PC-3 (cell line): ENCODE results near the gene TP53AIP1. TPM values are rescaled to one million over a fixed set of nuclear protein-coding genes. Genes with fewer than 3 reads are reported as not detected.

Experiments
- ATAC-seq: fragments of 200-7000 bp; cut with Tn5 transposase; 2 replicates; pipeline ENCODE4 v1.9.1; 2020; ENCODE audit warnings: mild to moderate bottlenecking, moderate library complexity
- BruUV-seq: library from RNA; stranded (reverse); fragments of 400-500 nt; replicated peaks from 2 replicates; lab custom pipeline; 2021; lab: Mats Ljungman, UMichigan
- CTCF ChIA-PET: fragments of 300-600 bp; sonication (Branson Sonifier 250); formaldehyde crosslinking; loops from one replicate; lab custom pipeline; 2022; ENCODE audit warnings: antibody characterized with exemption; lab: Charles Lee
- POLR2A ChIA-PET: fragments of 300-600 bp; sonication (Branson Sonifier 250); formaldehyde crosslinking; loops from one replicate; lab custom pipeline; 2022; ENCODE audit warnings: antibody characterized with exemption; ENCODE audit not compliant: unreplicated experiment; lab: Charles Lee
- DNase-seq: peaks from one replicate; pipeline ENCODE4 v3.0.0-alpha.2; 2015
- H2AFZ ChIP-seq: fragments of 300-600 bp; sonication (generic); 2 replicates; pipeline ENCODE4 v1.6.0; 2016; ENCODE audit warnings: antibody characterized with exemption, low read length
- H3F3A ChIP-seq: fragments of 300-600 bp; sonication (generic); one replicate; pipeline ENCODE4 v1.6.0; 2017; ENCODE audit warnings: antibody characterized with exemption, low read length, control low read depth, mild to moderate bottlenecking; ENCODE audit not compliant: unreplicated experiment
- H3K27ac ChIP-seq: fragments of 300-600 bp; sonication (generic); 2 replicates; pipeline ENCODE4 v1.5.1; 2016; ENCODE audit warnings: mild to moderate bottlenecking, low read length
- H3K27me3 ChIP-seq: fragments of 300-600 bp; sonication (generic); 2 replicates; pipeline ENCODE4 v1.6.1; 2016; ENCODE audit warnings: low read length, mixed read lengths
- H3K36me3 ChIP-seq: fragments of 300-600 bp; sonication (generic); 2 replicates; pipeline ENCODE4 v1.6.1; 2016; ENCODE audit warnings: low read depth, mixed run types, low read length, mixed read lengths
- H3K4me1 ChIP-seq: fragments of 300-600 bp; sonication (generic); 2 replicates; pipeline ENCODE4 v1.5.1; 2016; ENCODE audit warnings: low read length; ENCODE audit not compliant: insufficient read depth
- H3K4me2 ChIP-seq: fragments of 300-600 bp; sonication (generic); 2 replicates; pipeline ENCODE4 v1.6.0; 2016; ENCODE audit warnings: low read length
- H3K4me3 ChIP-seq: fragments of 300-600 bp; sonication (generic); 2 replicates; pipeline ENCODE4 v1.5.1; 2016; ENCODE audit warnings: mild to moderate bottlenecking, low read length, mixed read lengths
- H3K79me2 ChIP-seq: fragments of 300-600 bp; sonication (generic); 2 replicates; pipeline ENCODE4 v1.6.1; 2017; ENCODE audit warnings: low read length, mixed read lengths
- H3K9ac ChIP-seq: fragments of 300-600 bp; sonication (generic); 2 replicates; pipeline ENCODE4 v1.6.0; 2016; ENCODE audit warnings: mild to moderate bottlenecking, low read length
- H3K9me2 ChIP-seq: fragments of 300-600 bp; sonication (generic); replicated peaks from 2 replicates; pipeline ENCODE4 v1.6.1; 2016; ENCODE audit warnings: mixed run types, low read length, mixed read lengths
- H3K9me3 ChIP-seq: fragments of 300-600 bp; sonication (generic); 2 replicates; pipeline ENCODE4 v1.6.1; 2016; ENCODE audit warnings: low read length, mixed read lengths
- H4K20me1 ChIP-seq: fragments of 300-600 bp; sonication (generic); 2 replicates; pipeline ENCODE4 v1.6.1; 2016; ENCODE audit warnings: low read length, mixed read lengths
- CTCF ChIP-seq: fragments of 300-600 bp; sonication (generic); conservative IDR thresholded peaks from 2 replicates; pipeline ENCODE4 v1.5.1; 2017; ENCODE audit warnings: antibody characterized with exemption, low read depth, mild to moderate bottlenecking, low read length
- EZH2 ChIP-seq: fragments of 300-600 bp; sonication (generic); IDR thresholded peaks from one replicate; pipeline ENCODE4 v1.6.1; 2017; ENCODE audit warnings: antibody characterized with exemption, mild to moderate bottlenecking, low read length; ENCODE audit not compliant: unreplicated experiment
- EZH2phosphoT487 ChIP-seq: fragments of 300-600 bp; sonication (generic); IDR thresholded peaks from 2 replicates; pipeline ENCODE4 v1.6.1; 2018; ENCODE audit warnings: mild to moderate bottlenecking, antibody characterized with exemption, low read length, borderline replicate concordance
- intact Hi-C: fragments of 100-400 bp; cut with micrococcal nuclease; formaldehyde crosslinking; loops from 2 replicates; pipeline ENCODE4 v1.9.0; 2023
- total RNA-seq: library from RNA; depleted of rRNA; stranded (reverse); fragments of >200 nt; gene quantifications from 2 replicates; pipeline ENCODE4 v1.2.3, GENCODE V29; 2014

The TP53AIP1 gene
- total RNA-seq, 1 experiment from 2014 or later, result 0.58 TPM

- Histone ChIP-seq H3F3A (no peaks in the 10 kb centered on the region), H3K9me2 (no peaks in the 10 kb centered on the region), H3K4me2 (no peak overlapping the region), H3K4me1 (peaks cover 5% of the 10 kb centered on the region; the same call in 1 of the 2 replicates), H3K9ac (no peak overlapping the region), H3K79me2 (no peaks in the 10 kb centered on the region), H3K27me3 (no peaks in the 10 kb centered on the region), H2AFZ (no peak overlapping the region), H3K27ac (no peak overlapping the region), H3K36me3 (no peaks in the 10 kb centered on the region), H3K9me3 (no peaks in the 10 kb centered on the region), H4K20me1 (no peaks in the 10 kb centered on the region), H3K4me3 (no peak overlapping the region)
- BruUV-seq, result no TSS peak
- TF ChIP-seq EZH2phosphoT487 (no peak), EZH2 (no peak), CTCF (no peak)
- intact Hi-C loops, result no loop called here
- ChIA-PET POLR2A (no interaction called here), CTCF (no interaction called here)
- ATAC-seq (no peak), DNase-seq (no peak)
Measured at GRCh38 chr11:128940156-128940555, 2.5 kb downstream of the TP53AIP1 start.

GRCh38 chr11:128939591-128939990, 3.1 kb downstream of the TP53AIP1 start:
- Histone ChIP-seq H3K79me2 (no peaks in the 10 kb centered on the region), H3F3A (no peaks in the 10 kb centered on the region), H3K9ac (no peak overlapping the region), H3K27me3 (no peaks in the 10 kb centered on the region), H3K4me3 (no peak overlapping the region), H3K9me2 (no peaks in the 10 kb centered on the region), H3K4me2 (no peak overlapping the region), H2AFZ (no peak overlapping the region), H3K9me3 (no peaks in the 10 kb centered on the region), H3K4me1 (peaks cover 5% of the 10 kb centered on the region; the same call in 1 of the 2 replicates), H4K20me1 (no peaks in the 10 kb centered on the region), H3K36me3 (no peaks in the 10 kb centered on the region), H3K27ac (no peak overlapping the region)
- ChIA-PET CTCF (no interaction called here), POLR2A (no interaction called here)
- TF ChIP-seq EZH2phosphoT487 (no peak), EZH2 (no peak), CTCF (no peak)
- intact Hi-C loops, result no loop called here
- DNase-seq, result no peak
- BruUV-seq, result no TSS peak
- ATAC-seq, result no peak

- intact Hi-C loops, result no loop called here
- H3F3A ChIP-seq, result no peaks in the 10 kb centered on the region
- H3K9ac ChIP-seq, result no peak overlapping the region
- POLR2A ChIA-PET, result interaction anchor here (0.6 kb wide), 1 partner anchor 14 kb away, joined by 3 read pairs; no protein-coding TSS in a partner anchor
- no peak overlapping the region for H2AFZ ChIP-seq
- no peaks in the 10 kb centered on the region for H3K79me2 ChIP-seq
- no peaks in the 10 kb centered on the region for H3K36me3 ChIP-seq
- no peaks in the 10 kb centered on the region for H3K27me3 ChIP-seq
- BruUV-seq, result no TSS peak
- DNase-seq, result no peak
- no peak overlapping the region for H3K4me2 ChIP-seq
- H4K20me1 ChIP-seq, result no peaks in the 10 kb centered on the region
- H3K9me3 ChIP-seq, result no peaks in the 10 kb centered on the region
- TF ChIP-seq EZH2phosphoT487, result no peak
- TF ChIP-seq EZH2, result no peak
- no peak for TF ChIP-seq CTCF
- no peaks in the 10 kb centered on the region for H3K9me2 ChIP-seq
- ATAC-seq, result no peak
- H3K4me1 ChIP-seq, result peaks cover 5% of the 10 kb centered on the region; the same call in 1 of the 2 replicates
- no peak overlapping the region for H3K4me3 ChIP-seq
- H3K27ac ChIP-seq, result no peak overlapping the region
- CTCF ChIA-PET, result no interaction called here
Measured at GRCh38 chr11:128938156-128938885, 4.3 kb downstream of the TP53AIP1 start.
